Measurements from ENCODE around the gene TGM4. TPM values are rescaled to one million over a fixed set of nuclear protein-coding genes. Genes with fewer than 3 reads are reported as not detected.

TGM4 gene
- total RNA-seq, 1 donor from 2014 or later = not detected

DNA sequence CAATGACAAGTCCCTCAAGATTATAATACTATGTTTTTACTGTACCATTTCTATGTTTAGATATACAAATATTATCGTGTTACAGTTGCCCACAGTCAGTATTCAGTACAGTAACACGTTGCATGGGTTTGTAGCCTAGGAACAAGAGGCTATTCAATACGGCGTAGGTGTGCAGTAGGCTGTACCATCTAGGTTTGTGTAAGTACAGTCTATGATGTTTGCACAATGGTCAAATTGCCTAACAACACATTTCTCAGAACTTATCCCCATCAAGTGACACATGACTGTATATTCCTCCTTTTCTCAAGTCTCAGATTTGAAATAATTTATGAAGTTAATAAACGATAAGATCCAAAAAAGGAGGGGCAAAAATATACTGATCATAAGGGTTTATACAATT lies 79.9 kb downstream of the TGM4 start:
- no peak overlapping the region for H3K27ac Mint-ChIP-seq (ENCODE audit: unreplicated experiment)
- H3K27me3 Mint-ChIP-seq (ENCODE audit: unreplicated experiment) = peaks cover 1% of the 10 kb centered on the region
- TF ChIP-seq, protein P1, sequence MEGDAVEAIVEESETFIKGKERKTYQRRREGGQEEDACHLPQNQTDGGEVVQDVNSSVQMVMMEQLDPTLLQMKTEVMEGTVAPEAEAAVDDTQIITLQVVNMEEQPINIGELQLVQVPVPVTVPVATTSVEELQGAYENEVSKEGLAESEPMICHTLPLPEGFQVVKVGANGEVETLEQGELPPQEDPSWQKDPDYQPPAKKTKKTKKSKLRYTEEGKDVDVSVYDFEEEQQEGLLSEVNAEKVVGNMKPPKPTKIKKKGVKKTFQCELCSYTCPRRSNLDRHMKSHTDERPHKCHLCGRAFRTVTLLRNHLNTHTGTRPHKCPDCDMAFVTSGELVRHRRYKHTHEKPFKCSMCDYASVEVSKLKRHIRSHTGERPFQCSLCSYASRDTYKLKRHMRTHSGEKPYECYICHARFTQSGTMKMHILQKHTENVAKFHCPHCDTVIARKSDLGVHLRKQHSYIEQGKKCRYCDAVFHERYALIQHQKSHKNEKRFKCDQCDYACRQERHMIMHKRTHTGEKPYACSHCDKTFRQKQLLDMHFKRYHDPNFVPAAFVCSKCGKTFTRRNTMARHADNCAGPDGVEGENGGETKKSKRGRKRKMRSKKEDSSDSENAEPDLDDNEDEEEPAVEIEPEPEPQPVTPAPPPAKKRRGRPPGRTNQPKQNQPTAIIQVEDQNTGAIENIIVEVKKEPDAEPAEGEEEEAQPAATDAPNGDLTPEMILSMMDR (IDR thresholded peaks at IDR 0.05; ENCODE audit: partially characterized antibody, unreplicated experiment) = no peak
- no peak overlapping the region for H3K4me3 Mint-ChIP-seq (ENCODE audit: unreplicated experiment)
- no peak for DNase-seq
- peaks cover 3% of the 10 kb centered on the region for H3K9me3 Mint-ChIP-seq (ENCODE audit: unreplicated experiment)
- H3K36me3 Mint-ChIP-seq (ENCODE audit: unreplicated experiment) = no peaks in the 10 kb centered on the region
- H3K4me1 Mint-ChIP-seq (ENCODE audit: low read depth, unreplicated experiment) = peaks cover 39% of the 10 kb centered on the region

DNA sequence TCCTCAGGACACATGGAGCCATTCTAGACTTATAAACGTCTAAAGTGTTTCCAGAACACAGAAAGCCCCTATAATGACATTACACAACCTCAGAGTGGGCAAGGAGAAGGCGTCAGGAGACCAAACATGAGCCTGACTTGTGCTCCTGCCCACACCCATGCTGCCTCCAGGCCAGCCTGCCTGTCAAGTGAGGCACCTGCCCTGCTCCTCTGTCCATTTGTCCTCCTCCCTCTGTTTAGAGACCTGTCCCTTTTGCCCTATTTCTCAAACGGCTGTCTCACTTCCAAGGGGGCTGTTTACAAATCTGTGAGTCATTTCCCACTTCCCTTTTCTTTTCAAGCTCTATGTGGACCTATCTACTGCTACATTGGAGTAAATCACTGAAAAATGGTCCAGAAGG lies 80.6 kb downstream of the TGM4 start:
- DNase-seq = no peak
- H3K36me3 Mint-ChIP-seq (ENCODE audit: unreplicated experiment) = no peaks in the 10 kb centered on the region
- H3K4me3 Mint-ChIP-seq (ENCODE audit: unreplicated experiment) = no peak overlapping the region
- no peak overlapping the region for H3K27ac Mint-ChIP-seq (ENCODE audit: unreplicated experiment)
- peaks cover 3% of the 10 kb centered on the region for H3K9me3 Mint-ChIP-seq (ENCODE audit: unreplicated experiment)
- TF ChIP-seq, protein P1 (IDR thresholded peaks at IDR 0.05; ENCODE audit: partially characterized antibody, unreplicated experiment) = no peak
- H3K4me1 Mint-ChIP-seq (ENCODE audit: low read depth, unreplicated experiment) = peaks cover 39% of the 10 kb centered on the region
- H3K27me3 Mint-ChIP-seq (ENCODE audit: unreplicated experiment) = peaks cover 1% of the 10 kb centered on the region

DNA sequence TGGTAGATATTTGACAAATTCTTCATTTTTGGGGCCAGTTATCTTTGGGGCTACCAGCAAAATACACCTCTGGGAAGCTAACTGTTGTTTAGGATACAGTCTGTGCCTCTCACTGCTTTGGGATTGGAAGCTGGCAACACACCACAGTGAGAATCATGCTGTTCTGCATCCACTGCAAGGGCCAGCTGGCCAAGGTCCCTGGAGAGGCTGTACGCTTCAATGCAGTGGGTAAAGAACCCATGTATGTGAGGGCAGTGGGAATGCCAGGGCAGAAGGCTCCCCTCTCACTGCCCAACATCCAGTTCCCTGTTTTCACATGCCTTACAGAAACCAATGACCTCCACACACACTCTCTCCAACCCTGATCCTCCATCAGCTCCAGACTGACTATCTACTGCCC lies 81.5 kb downstream of the TGM4 start:
- peaks cover 1% of the 10 kb centered on the region for H3K27me3 Mint-ChIP-seq (ENCODE audit: unreplicated experiment)
- TF ChIP-seq, protein P1 (IDR thresholded peaks at IDR 0.05; ENCODE audit: partially characterized antibody, unreplicated experiment) = no peak
- H3K27ac Mint-ChIP-seq (ENCODE audit: unreplicated experiment) = peak overlapping the region; percentile 35
- no peaks in the 10 kb centered on the region for H3K36me3 Mint-ChIP-seq (ENCODE audit: unreplicated experiment)
- H3K9me3 Mint-ChIP-seq (ENCODE audit: unreplicated experiment) = peaks cover 3% of the 10 kb centered on the region
- peak; percentile 39 for DNase-seq
- H3K4me1 Mint-ChIP-seq (ENCODE audit: low read depth, unreplicated experiment) = peaks cover 39% of the 10 kb centered on the region
- peak overlapping the region; percentile 66 for H3K4me3 Mint-ChIP-seq (ENCODE audit: unreplicated experiment)

DNA sequence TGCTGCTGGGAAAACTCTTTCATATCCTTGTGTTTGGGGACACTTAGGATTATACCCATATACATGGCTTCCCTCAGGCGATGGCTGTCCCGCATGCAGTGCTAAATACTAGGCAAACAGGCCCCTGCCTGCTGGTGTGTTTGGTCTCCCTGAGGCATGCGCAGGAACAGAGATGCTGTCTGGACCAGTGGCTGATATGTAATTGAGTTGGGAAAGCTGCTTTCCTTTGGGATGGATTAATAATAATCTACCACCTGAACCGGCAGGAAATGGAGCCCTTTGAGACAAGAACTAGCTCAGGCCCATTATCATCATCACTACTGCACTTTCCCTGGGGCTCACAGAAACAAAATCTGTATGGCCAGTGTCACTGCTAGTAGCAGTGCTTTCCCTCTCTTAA lies 83.6 kb downstream of the TGM4 start:
- no peaks in the 10 kb centered on the region for H3K36me3 Mint-ChIP-seq (ENCODE audit: unreplicated experiment)
- peaks cover 40% of the 10 kb centered on the region for H3K4me1 Mint-ChIP-seq (ENCODE audit: low read depth, unreplicated experiment)
- H3K4me3 Mint-ChIP-seq (ENCODE audit: unreplicated experiment) = no peak overlapping the region
- TF ChIP-seq, protein P1 (IDR thresholded peaks at IDR 0.05; ENCODE audit: partially characterized antibody, unreplicated experiment) = no peak
- H3K27ac Mint-ChIP-seq (ENCODE audit: unreplicated experiment) = peak overlapping the region; percentile 0
- no peaks in the 10 kb centered on the region for H3K9me3 Mint-ChIP-seq (ENCODE audit: unreplicated experiment)
- peaks cover 1% of the 10 kb centered on the region for H3K27me3 Mint-ChIP-seq (ENCODE audit: unreplicated experiment)
- DNase-seq = peak; percentile 38

DNA sequence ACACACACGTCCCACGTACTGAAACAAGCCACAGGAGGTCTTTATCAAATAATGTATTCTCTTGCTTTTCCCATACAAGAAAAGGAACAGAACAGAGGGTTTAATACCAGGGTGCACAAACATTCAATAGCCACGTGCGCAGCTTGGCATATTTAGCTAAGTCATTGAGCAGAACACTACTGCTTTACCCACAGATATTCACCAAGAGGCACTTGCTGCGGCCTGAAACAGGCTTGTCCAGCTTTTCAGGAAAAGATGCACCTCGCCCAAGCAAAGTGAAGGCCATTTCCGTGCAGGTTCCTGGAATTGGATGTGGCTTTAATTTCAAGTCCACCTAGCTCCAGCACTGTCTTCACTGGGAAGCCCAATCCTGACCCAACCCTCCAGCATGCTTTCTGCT lies 84.0 kb downstream of the TGM4 start:
- TF ChIP-seq, protein P1 (IDR thresholded peaks at IDR 0.05; ENCODE audit: partially characterized antibody, unreplicated experiment) = no peak
- Mint-ChIP-seq H3K27me3 (ENCODE audit: unreplicated experiment) (peaks cover 1% of the 10 kb centered on the region), H3K4me1 (ENCODE audit: low read depth, unreplicated experiment) (peaks cover 40% of the 10 kb centered on the region), H3K36me3 (ENCODE audit: unreplicated experiment) (no peaks in the 10 kb centered on the region), H3K4me3 (ENCODE audit: unreplicated experiment) (no peak overlapping the region), H3K9me3 (ENCODE audit: unreplicated experiment) (peaks cover 2% of the 10 kb centered on the region), H3K27ac (ENCODE audit: unreplicated experiment) (peak overlapping the region; percentile 16)
- DNase-seq = no peak
